ENCODE measurements around the gene SALL1. TPM values are rescaled to one million over a fixed set of nuclear protein-coding genes. Genes with fewer than 3 reads are reported as not detected.

SALL1 gene
- total RNA-seq (2014; rRNA removed; shearing (Covaris generic)) = 4.0 and 6.0 TPM in 2 replicates
- 5.2 and 6.0 TPM in 2 replicates for polyA plus RNA-seq (2015; cell fraction: cytosol; rRNA removed)
- 8.0 and 9.7 TPM in 2 replicates for polyA plus RNA-seq (2015; cell fraction: nucleus; rRNA removed)

DNA sequence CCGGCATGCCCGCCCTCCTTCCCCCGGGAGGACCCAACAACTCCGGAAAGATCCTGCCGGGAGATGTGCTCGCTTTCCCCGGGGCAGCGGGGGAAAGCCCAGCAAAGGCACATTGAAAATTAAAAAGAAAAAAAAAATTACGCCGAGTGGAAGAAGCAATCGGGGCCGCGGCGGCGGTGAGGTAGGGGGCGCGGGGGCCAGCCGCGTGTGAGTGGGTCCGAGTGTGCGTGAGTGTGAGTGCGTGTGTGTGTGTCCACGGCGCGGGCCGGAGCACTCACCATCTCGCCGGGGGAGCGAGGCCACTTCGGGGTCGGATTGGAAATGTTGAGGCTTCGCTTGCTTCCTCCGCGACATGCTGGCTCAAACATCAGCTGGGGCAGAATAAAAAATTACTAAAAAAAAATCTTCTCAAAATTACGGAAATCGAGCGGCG is at the start of gene SALL1:
Gene SALL1 (minus strand): TSS at position 383 of the 433 bp plus-strand sequence. CDS start 29 bp downstream, at position 354.
- DNase-seq (ENCODE audit: low read depth) = no peak

DNA sequence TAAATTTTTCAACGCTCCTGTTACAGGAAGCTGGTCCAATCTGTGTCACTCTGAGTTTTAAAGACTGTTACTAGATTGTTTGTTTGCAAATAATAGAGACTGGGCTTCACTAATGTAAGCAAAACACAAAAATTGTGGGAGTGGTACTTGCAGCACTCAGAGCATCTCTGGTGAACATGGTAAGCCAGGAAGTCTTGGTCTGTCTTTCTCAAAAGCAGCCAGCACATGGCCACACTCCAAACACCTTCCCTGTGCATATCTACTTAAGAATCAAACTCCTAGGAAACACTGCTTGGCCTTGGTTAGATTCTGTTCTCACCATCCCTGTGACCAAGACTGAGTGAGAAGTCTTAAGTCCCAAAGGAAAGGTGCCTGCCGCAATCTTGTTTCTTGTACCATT is 49.7 kb upstream of the SALL1 start:
- no peak for DNase-seq (ENCODE audit: low read depth)

DNA sequence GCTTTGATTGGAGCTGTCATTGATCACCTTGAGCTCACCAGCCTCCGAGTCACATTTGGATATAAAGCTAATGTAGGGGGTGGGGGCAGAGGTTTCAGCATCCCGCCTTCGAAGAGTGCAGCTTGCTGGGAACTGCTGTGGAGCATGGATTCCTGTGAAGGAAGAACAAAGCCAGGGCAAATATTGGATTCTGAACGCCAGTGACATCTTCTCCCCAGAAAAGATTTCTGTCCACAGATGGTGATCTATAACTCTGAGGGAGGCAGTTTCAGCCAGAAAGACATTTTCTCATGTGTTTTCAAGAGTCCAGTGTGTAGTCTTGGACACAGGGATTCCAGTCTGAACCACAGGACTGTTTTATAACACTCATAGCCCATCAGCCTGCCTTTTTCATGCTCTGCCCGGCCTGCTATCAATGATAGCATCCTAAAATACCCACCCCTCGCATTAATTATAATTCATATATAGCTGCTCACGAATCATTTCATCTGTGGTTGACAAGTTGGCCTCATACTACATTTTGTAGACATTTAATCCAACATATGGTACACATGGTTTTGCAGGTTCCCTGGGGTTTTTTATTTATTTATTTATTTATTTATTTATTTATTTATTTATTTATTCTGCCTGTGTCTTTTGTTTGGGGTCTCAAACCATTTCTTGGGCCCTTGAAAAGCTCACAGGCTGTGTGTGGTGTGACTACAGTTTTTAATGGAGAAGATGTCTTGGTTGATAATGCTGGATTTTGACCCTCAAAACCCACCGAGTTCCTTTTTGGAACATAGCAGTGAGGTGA is 47.1 kb upstream of the SALL1 start:
- no peak for DNase-seq (ENCODE audit: low read depth)

DNA sequence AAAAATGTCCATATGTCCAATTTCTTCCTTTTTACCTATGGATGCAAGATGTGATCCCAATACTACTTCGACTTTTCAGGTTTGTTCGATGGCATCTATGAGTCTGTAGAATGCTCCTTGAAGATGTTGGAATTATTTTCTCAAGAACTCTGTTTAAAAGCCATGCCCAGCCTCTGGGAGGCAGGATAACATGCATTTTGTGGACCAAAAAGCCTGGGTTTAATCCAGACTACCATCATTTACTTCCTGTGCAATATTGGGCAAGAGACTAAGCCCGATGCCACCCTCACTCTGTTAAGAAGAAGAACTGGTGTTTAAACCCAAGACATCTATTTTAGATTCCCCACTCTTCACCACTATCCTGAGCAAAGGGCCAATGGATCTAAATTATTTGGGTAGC is 42.8 kb upstream of the SALL1 start:
- DNase-seq (ENCODE audit: low read depth) = no peak

DNA sequence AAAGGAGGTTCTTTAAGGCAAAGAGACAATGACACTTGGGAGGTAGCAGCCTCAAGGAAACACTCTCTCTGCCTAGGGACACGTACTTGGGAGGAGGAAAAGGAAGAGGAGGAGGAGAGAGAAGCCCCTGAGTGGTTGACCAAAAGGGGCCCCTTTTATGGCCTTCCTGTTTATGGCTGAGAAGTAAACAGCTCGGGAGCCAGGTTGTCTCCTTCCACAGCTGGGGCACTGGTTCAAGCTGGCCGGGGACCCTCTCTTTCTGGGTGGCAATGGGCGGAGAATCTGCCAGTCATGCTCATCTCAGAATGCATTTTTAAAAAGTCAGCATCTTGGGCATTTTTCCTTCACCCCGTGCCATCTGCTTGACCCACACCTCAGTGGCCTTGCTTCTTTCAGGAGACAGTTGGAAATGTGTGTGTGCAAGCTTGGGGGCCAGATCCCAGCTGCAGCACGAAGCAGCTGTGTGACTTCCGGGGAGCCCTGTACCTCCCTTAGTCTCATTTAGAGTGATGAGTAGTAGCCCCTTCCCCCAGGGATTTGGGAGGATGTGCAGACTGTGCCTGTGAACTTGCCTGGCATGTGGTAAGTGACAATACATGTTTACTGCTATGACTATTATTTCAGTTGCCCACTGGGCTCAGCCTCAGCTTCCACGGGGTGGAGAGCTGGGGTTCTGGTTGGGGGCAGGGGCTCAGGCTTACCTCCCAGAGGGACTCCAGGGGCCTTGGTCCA is 33.8 kb upstream of the SALL1 start:
- DNase-seq (ENCODE audit: low read depth) = no peak

DNA sequence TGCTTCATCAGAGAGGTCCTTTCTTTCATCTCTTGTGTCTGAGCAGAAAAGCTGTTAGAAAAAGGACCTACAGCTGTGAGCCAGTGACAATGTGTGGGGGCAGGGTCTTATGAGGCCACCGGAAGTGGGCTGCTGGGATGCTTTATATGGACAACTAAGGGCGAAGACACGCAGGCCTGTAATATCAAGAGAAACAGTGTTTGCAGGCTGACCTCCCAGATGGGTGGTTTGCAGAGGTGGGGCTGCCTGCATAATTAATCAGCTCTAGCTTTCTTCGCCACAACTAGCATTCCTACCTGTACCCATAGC is 30.4 kb upstream of the SALL1 start:
- DNase-seq (ENCODE audit: low read depth) = no peak

DNA sequence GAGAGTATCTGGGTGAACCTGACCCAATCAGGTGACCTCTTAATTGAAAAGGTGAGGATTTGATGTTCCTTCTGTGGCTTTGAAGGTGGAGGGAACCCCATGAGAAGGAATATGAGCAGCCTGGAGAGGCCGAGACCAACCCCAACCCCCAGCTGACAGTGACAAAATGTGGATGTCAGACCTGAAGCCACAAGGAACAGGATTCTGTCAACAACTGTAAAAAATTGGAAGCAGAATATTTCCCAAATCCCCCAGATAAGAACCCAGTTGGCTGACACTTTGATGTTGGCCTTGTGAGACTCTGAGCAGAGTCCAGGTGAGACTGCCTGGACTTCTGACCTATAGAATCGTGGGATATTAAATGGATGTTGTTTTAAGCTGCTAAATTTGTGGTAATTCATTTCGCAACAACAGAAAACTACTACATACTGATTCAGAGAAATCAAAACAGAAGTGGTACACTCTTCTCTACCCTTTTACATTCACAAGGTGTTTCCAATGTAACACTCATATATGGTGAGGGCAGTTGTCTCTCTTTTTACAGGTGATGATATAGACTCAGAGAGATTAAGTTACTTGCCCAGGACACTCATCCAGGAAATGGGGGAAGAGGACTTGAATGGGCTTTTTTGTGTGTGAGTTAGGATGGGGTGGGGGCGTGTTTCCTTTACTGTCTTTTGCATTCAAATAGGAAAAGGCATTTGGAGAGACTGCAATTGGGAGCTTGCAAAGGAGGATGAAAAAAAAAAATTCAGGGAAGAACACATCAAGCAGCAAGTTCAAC is 29.8 kb upstream of the SALL1 start:
- DNase-seq (ENCODE audit: low read depth) = peak; percentile 48

DNA sequence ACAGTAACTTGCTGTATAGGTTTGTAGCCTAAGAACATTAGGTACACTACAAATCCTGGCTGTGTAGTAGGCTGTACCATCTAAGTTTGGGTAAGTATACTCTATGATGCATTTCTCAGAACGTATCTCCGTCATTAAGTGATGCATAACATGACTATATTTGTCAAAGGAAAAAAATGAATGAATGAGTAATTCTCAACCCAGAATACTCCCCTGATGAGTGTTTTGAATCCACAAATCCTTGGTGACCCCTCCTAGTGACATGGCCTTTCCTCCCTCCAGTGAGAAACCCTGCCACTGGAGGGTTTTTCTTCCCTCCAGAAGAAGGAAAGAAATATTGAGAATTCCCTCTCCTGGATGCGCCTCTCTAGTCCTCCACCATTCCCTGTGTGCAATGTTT is 24.0 kb upstream of the SALL1 start:
- peak; percentile 47 for DNase-seq (ENCODE audit: low read depth)

DNA sequence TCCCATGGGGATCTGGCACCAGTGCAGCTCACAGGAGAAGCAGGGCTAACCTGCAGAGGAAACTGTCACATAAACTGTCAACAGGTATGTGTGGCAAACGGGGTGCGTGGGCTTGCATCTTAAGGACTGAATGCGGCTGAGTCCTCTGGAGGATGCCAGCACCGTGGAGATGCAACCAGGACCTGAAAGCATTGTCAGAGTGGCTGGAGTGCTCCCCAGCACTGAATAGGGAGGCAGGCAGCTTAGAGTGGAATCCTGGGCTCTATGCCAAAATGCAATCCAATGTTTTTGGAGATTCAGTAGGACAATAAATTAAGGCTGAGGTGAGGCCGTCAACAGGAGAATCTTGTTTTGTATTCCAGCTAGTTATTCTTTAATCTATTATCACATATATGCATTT is 21.3 kb upstream of the SALL1 start:
- DNase-seq (ENCODE audit: low read depth) = no peak

DNA sequence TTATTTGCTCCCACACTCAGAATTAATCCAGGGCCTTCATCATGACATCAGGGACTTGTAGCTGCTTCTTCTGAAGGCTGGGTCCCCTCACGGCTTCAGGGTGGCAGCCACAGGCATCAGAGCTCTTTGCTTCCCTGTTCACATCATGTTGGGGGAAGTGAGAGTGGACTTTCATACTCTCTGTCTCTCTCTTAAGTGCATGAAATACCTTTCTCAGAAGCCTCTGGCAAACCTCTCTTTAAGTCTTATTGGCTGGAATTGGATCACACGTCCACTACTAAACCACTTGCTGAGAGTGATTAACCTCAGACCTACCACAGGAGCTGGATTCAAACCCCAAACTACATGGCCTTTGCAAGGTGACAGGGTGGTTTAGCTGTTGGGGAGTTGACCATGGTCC is 17.7 kb upstream of the SALL1 start:
- DNase-seq (ENCODE audit: low read depth) = no peak

DNA sequence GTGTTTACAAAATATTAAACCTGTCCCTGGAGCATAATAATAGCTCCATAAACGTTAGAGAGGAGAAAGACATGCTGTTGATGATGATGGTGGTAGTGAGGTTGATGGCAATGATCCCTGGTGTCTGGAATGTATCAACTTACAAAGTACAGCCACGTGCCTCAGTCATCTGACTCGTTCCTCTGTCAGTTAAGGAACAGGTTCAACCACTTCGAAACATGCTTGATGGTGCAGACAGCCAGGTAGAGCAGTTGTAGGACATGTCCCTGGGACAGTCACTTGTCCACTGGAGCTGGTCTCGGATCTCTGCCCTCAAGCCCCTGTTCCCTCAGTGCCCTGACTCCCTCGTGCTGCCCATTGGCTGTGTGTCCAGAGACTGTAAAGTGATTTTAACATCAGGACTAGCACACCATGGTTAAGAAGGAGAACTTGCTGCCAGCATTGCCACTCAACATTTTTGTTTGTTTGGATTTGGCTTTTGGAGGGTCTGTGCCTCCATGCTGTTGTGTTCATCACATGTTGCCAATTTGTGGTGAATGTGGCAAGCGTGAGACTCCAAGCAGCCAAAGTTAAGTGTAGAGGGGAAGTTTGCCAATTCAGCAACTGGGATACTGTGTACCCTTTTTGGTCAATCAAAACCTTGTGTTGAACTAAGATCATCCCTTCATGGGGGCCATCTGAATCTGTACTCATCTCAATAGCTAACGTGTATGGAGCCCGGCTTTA is 16.3 kb upstream of the SALL1 start:
- DNase-seq (ENCODE audit: low read depth) = no peak

DNA sequence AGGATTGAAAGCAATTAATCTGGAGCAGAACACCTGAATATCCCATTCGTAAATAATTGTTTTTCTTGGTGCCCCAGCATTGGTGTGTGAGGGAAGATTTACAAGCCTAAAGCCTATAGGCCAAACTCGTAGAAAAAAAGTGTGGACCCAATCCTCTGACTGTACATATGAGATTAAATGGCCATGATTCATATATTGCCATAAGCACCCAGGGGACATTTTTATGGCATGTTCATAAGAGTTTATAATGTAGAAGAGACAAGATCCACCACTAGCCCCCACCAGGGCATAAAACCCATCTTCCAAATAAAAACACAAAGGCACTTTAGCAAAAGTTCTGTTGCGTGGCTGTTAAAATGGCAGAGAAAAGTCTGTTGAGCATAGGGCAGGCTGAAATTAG is 15.5 kb upstream of the SALL1 start:
- DNase-seq (ENCODE audit: low read depth) = no peak

DNA sequence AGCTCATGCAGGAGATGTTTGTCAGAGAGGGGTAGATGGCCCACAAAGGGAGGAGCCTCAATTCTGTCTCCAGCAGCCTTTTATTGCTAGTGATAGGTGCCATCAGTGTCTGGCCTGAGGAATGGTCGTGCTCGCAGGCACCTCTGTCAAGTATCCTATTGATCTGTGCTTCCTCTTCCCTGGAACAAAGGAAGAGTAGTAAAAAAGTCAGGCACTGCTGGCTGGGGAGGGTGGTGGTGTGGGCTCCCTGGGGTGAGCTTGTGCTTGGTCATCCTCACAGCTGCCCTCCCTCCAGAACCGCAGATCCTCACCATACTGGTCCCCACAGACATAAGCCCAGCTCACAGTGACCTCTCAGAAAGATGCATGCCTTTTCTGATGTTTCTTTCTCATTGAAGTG is 15.0 kb upstream of the SALL1 start:
- DNase-seq (ENCODE audit: low read depth) = no peak

DNA sequence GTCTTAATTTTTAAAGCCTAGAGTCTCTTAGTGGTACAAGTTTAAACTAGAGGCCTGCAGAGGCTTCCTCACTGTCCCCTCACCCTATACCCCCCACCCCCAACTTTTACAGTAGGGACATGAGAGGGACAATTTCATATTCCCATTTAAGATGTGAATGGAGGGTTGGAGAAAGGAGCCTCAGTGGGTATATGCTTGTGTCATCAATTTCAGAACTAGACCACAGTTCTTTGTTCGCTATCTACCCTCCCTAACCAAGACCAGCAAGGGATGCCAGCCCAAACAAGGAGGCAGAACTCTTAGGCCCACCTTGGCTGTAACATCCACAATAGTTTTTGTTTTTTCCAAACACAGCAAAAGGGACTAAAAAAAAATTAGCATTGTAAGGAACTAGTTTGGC is 14.0 kb upstream of the SALL1 start:
- no peak for DNase-seq (ENCODE audit: low read depth)

DNA sequence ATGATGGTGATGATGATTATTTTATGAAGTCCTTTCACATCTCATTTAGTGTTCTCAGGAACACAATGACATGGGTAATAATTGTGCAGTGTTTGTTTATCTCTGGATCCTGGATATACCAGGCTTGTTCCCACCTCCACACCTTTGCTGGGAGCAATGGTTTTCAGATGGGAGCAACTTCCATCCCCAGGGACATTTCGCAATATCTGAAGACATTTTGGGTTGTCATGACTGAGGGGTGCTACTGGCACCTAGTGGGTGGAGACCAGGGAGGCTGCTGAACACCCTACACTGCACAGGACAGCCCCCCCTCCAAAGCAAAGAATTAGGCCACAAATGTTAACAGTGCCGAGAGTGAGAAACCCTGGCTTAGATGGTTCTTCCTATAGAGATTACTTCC is 13.5 kb upstream of the SALL1 start:
- no peak for DNase-seq (ENCODE audit: low read depth)

DNA sequence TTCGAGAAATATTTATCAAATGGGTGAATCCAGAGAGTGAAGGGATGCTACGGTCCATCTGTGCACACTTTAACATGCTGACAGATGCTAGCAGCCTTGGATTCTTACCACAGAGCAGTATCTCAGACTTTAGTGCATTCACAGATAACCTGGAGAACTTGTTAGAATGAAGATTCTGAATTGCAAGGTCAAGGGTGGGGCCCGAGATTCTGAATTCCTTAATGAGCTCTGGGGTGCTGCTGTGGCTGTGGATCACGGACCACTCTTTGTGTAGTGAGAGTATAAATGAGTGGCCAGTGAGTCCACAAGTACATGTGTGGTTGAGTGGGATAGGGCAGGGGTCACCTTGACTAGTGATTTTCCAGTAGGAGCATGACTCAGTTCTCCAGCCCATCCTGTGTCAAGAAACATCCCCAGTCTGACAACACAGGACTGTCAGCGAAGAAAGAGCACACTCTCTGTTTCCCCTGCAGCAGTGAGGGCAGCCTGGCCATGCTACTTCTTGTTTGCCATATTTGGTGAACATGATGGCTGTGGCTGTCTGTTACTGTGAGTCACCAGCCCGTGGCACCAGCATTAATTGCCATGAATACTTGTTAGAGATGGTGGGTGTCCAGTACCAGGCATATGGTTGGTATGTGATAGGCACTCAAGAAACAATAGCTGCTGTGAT is 13.0 kb upstream of the SALL1 start:
- DNase-seq (ENCODE audit: low read depth) = peak; percentile 81

DNA sequence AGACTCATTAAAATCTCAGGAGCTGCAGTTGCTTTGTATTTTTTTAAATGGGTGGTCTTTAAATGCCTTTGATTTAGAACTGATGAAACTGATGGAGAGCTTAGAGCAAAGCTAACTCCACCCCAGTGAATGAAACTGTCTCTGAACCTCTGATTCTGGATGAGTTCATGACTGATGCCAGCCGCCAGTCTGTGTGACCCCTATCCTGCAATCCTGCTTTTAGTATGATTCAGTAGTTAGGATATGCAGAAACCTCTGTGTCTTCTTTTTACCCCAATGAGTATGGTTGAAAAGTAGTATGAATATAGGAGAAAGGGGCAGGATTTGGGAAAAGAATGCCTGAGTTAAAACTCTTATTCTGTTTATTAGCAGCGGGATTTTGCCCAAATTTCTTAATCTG is 12.3 kb upstream of the SALL1 start:
- DNase-seq (ENCODE audit: low read depth) = no peak

DNA sequence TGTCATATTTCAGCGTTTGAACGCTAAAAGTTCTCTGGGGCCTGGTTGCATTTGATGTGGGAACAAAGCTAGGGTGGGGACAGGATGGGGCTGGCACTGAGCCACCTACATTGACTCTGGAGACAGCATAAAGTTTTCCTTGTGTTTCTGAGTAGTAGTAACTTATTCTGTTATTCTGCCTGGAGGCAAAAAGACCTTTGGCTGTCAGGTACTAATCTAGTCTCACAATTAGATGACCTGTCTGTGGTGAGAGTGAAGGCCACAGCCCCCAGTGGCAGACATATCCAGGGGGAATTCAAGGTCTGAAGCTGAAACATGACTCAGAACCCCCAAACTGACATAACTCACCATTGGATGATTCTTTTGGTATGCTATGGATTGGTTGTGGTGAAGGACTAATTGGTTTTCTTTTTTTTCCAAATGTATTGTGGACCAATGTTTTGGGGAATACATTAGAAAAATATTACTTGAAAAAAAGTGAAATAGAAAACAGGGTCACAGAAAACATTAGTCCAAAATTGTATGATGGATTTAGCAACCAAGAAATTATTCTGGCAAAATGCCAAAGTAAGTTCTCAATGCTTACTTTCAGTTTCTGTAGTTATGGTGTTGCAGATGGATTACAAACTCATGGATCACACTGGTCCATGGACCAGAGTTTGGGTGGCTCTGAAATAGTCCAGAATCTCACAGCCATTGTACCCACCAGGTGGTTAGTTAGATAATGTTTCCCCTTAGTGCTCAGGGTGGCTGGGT is 10.5 kb upstream of the SALL1 start:
- no peak for DNase-seq (ENCODE audit: low read depth)

DNA sequence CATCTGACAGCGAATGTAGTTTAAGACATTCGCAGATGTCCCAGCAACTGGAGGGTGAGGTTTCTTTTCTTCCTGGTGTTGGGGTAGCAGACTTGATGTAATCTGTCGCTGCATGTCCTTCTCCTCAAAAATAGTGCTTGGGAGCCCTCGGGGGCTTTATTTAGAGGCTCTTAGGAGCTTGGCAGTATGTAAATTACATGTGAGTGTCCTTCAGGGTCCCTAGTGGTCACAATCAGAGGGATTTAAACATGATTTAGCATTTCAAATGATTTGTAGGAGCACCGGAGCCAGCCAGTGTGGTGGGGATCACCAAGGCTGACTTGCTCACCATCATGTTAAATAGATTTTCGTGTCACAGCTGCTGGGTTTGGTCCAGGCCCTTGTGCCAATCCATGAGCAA is 8.8 kb upstream of the SALL1 start:
- DNase-seq (ENCODE audit: low read depth) = no peak

DNA sequence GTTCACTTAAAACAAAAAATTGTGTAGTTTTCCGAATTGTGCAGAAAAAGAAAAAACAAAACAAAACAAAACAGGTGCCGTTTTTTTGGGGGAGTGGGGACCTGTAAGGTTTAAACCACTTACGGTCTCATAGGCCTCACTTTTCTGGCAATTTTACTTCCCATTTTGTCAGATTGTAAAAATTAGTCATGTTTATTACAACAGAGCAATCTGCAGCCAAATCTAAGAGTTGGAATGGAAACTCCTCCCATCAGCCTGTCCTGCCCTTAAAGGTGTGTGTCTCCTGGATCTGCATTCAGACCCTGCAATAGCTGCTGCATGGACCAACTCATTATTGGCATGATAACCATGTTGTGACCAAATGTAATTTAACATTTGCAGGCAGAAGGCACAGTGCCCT is 8.2 kb upstream of the SALL1 start:
- DNase-seq (ENCODE audit: low read depth) = no peak

Data from HT1080 (cell line).